Endothelial cell of umbilical vein (primary cell): ENCODE data around the gene SUPT5H. TPM values are rescaled to one million over a fixed set of nuclear protein-coding genes. Genes with fewer than 3 reads are reported as not detected.

Experiments used
- BruUV-seq: library from RNA; stranded (reverse); fragments of 400-500 nt; replicated peaks from 2 replicates; lab custom pipeline; 2021; lab: Mats Ljungman, UMichigan
- CTCF ChIA-PET: fragments of 300-600, 350-600 bp; sonication (Branson Sonifier 250); formaldehyde crosslinking; loops from one replicate; lab custom pipeline; 2021; ENCODE audit warnings: antibody characterized with exemption, inconsistent platforms; lab: Charles Lee
- POLR2A ChIA-PET: fragments of 300-600, 350-600 bp; sonication (Branson Sonifier 250); formaldehyde crosslinking; loops from one replicate; lab custom pipeline; 2021; ENCODE audit warnings: antibody characterized with exemption, inconsistent platforms; lab: Charles Lee
- DNase-seq: peaks from one replicate; pipeline ENCODE4 v3.0.0-alpha.2; 2011; ENCODE audit warnings: low read depth, low spot score
- FAIRE-seq: peaks from 2 replicates; lab custom pipeline; 2011; peaks lifted over from hg19 to GRCh38; lab: Jason Lieb, UNC
- H2AFZ ChIP-seq: 2 replicates; pipeline ENCODE4 v1.6.0; 2012; ENCODE audit warnings: low read depth, low read length, control low read depth, inconsistent platforms
- H3K27ac ChIP-seq: 2 replicates; pipeline ENCODE4 v1.5.1; 2011; ENCODE audit warnings: low read depth, mild to moderate bottlenecking, control low read depth, low read length, moderate library complexity; ENCODE audit not compliant: insufficient read depth
- H3K27me3 ChIP-seq, 2 experiments: 2 replicates each; pipeline versions ENCODE4 v1.6.0 to v1.6.1; 2011; ENCODE audit warnings: low read length in 2 of 2, mixed read lengths in 1 of 2; ENCODE audit not compliant: control insufficient read depth in 2 of 2, insufficient read depth in 2 of 2
- H3K36me3 ChIP-seq, 2 experiments: 2 replicates in 1 of 2; 3 replicates in 1 of 2; pipeline ENCODE4 v1.5.1; 2011; ENCODE audit warnings: low read length in 2 of 2, mild to moderate bottlenecking in 1 of 2, moderate library complexity in 1 of 2; ENCODE audit not compliant: control insufficient read depth in 2 of 2, insufficient read depth in 2 of 2; ENCODE audit errors: extremely low read depth in 1 of 2
- H3K4me1 ChIP-seq: 3 replicates; pipeline ENCODE4 v1.5.1; 2011; ENCODE audit warnings: mild to moderate bottlenecking, low read length; ENCODE audit not compliant: control insufficient read depth, insufficient read depth; ENCODE audit errors: extremely low read depth
- H3K4me2 ChIP-seq: 2 replicates; pipeline ENCODE4 v1.6.1; 2011; ENCODE audit warnings: low read length, control low read depth, mixed read lengths; ENCODE audit not compliant: insufficient read depth
- H3K4me3 ChIP-seq, 3 experiments: fragments of 200-600 bp in 1 of 3; sonication (generic), shearing (Covaris generic) in 1 of 3; replicated peaks in 1 of 3; 2 replicates each; pipeline ENCODE4 v1.5.1; 2011 to 2016; ENCODE audit warnings: control low read depth in 3 of 3, low read length in 3 of 3, mild to moderate bottlenecking in 2 of 3, inconsistent platforms in 1 of 3, low read depth in 1 of 3, moderate library complexity in 1 of 3; ENCODE audit not compliant: insufficient read depth in 1 of 3
- H3K79me2 ChIP-seq: 2 replicates; pipeline ENCODE4 v1.6.0; 2012; ENCODE audit warnings: low read length, inconsistent platforms; ENCODE audit not compliant: control insufficient read depth, insufficient read depth
- H3K9ac ChIP-seq: replicated peaks from 2 replicates; pipeline ENCODE3; 2011; ENCODE audit warnings: low read length, control low read depth; ENCODE audit not compliant: insufficient read depth; ENCODE audit errors: extremely low read depth
- H3K9me1 ChIP-seq: replicated peaks from 3 replicates; pipeline ENCODE4 v1.6.0; 2011; ENCODE audit warnings: mild to moderate bottlenecking, low read length; ENCODE audit not compliant: control insufficient read depth, insufficient read depth; ENCODE audit errors: extremely low read depth
- H3K9me3 ChIP-seq: replicated peaks from 2 replicates; pipeline ENCODE4 v1.5.1; 2012; ENCODE audit warnings: low read length, inconsistent platforms; ENCODE audit not compliant: control insufficient read depth, insufficient read depth
- H4K20me1 ChIP-seq: replicated peaks from 2 replicates; pipeline ENCODE3; 2011; ENCODE audit warnings: mild to moderate bottlenecking, low read length; ENCODE audit not compliant: control insufficient read depth, insufficient read depth; ENCODE audit errors: extremely low read depth
- EZH2 ChIP-seq: IDR thresholded peaks from 2 replicates; pipeline ENCODE4 v1.6.1; 2012; ENCODE audit warnings: borderline replicate concordance, low read depth, mild to moderate bottlenecking, moderate library complexity, low read length, inconsistent platforms; ENCODE audit not compliant: severe bottlenecking
- FOS ChIP-seq: IDR thresholded peaks from 2 replicates; pipeline ENCODE4 v1.6.1; 2011; ENCODE audit warnings: mild to moderate bottlenecking, low read length, moderate library complexity, borderline replicate concordance; ENCODE audit not compliant: insufficient read depth
- GATA2 ChIP-seq: IDR thresholded peaks from 2 replicates; pipeline ENCODE4 v1.7.0; 2011; ENCODE audit warnings: low read depth, mild to moderate bottlenecking, moderate library complexity, mixed read lengths, low read length; ENCODE audit not compliant: insufficient read length, insufficient read depth
- JUN ChIP-seq: IDR thresholded peaks from 2 replicates; pipeline ENCODE4 v1.6.1; 2011; ENCODE audit warnings: borderline replicate concordance, low read depth; ENCODE audit not compliant: insufficient read length, insufficient read depth
- MAX ChIP-seq: IDR thresholded peaks from 2 replicates; pipeline ENCODE4 v1.6.1; 2011; ENCODE audit not compliant: insufficient read depth, insufficient read length
- MYC ChIP-seq: IDR thresholded peaks from one replicate; pipeline ENCODE4 v1.6.1; 2011; ENCODE audit warnings: mild to moderate bottlenecking, low read depth, low read length
- POLR2A ChIP-seq: IDR thresholded peaks from 2 replicates; pipeline ENCODE4 v1.6.1; 2012; ENCODE audit warnings: low read depth, mild to moderate bottlenecking, control low read depth, low read length
- POLR2AphosphoS5 ChIP-seq: IDR thresholded peaks from 2 replicates; pipeline ENCODE4 v1.6.1; 2012; ENCODE audit warnings: low read depth, mild to moderate bottlenecking, control low read depth, low read length, moderate library complexity; ENCODE audit not compliant: insufficient read depth
- dilution Hi-C: fragments of 300-500 bp; cut with MboI; formaldehyde crosslinking; loops from one replicate; pipeline ENCODE4 v1.15.0; 2019; ENCODE audit warnings: low sequenced_read_pairs; ENCODE audit not compliant: extremely low pct_ligation_motif_present
- intact Hi-C: fragments of 100-400 bp; cut with micrococcal nuclease; formaldehyde crosslinking; loops from one replicate; pipeline ENCODE4 v1.10.0; 2022
- polyA plus RNA-seq, 4 experiments: library from polyadenylated mRNA; depleted of rRNA in 3 of 4; stranded (reverse) in 3 of 4; unstranded in 1 of 4; fragments of >200 nt; gene quantifications; 2 replicates each; pipeline versions ENCODE4 v1.2.1 to v1.2.3, GENCODE V29; 2011 to 2012; ENCODE audit warnings: missing spikeins in 1 of 4
- total RNA-seq: library from RNA; stranded (reverse); gene quantifications from 2 replicates; pipeline ENCODE4 v1.2.3, GENCODE V29; 2021
- TF ChIP-seq, protein P1 (sequence below), 2 donors: IDR thresholded peaks; 1 replicate in 1 of 2; 2 replicates in 1 of 2; pipeline ENCODE4 v1.5.1; 2011; ENCODE audit warnings: low read length in 2 of 2, mild to moderate bottlenecking in 2 of 2, moderate library complexity in 2 of 2, control low read depth in 1 of 2, inconsistent platforms in 1 of 2, low read depth in 1 of 2; ENCODE audit not compliant: insufficient read depth in 1 of 2; ENCODE audit errors: extremely low read depth in 1 of 2

Gene SUPT5H
- total and polyA plus RNA-seq, 2 donors (not counting 3 experiments of a cell fraction or from before 2014, with no cell fraction given), result 87.6 to 120 TPM

- dilution Hi-C loops, result no loop called here
- POLR2A ChIA-PET, result no interaction called here
- CTCF ChIA-PET, result interaction anchor here (1.4 kb wide), 1 partner anchor 9 kb away, joined by 3 read pairs; no protein-coding TSS in a partner anchor
- peaks cover 19% of the 10 kb centered on the region for H3K79me2 ChIP-seq
- H3K9me3 ChIP-seq, result no peaks in the 10 kb centered on the region
- no peaks in the 10 kb centered on the region for H4K20me1 ChIP-seq
- H2AFZ ChIP-seq, result no peak overlapping the region
- DNase-seq (no peak), FAIRE-seq (no peak)
- no peak overlapping the region for H3K4me3 ChIP-seq
- BruUV-seq, result no TSS peak
- TF ChIP-seq EZH2 (no peak), MAX (no peak), POLR2A (no peak), POLR2AphosphoS5 (no peak), MYC (no peak), FOS (no peak), GATA2 (no peak), JUN (no peak)
- TF ChIP-seq, protein P1, sequence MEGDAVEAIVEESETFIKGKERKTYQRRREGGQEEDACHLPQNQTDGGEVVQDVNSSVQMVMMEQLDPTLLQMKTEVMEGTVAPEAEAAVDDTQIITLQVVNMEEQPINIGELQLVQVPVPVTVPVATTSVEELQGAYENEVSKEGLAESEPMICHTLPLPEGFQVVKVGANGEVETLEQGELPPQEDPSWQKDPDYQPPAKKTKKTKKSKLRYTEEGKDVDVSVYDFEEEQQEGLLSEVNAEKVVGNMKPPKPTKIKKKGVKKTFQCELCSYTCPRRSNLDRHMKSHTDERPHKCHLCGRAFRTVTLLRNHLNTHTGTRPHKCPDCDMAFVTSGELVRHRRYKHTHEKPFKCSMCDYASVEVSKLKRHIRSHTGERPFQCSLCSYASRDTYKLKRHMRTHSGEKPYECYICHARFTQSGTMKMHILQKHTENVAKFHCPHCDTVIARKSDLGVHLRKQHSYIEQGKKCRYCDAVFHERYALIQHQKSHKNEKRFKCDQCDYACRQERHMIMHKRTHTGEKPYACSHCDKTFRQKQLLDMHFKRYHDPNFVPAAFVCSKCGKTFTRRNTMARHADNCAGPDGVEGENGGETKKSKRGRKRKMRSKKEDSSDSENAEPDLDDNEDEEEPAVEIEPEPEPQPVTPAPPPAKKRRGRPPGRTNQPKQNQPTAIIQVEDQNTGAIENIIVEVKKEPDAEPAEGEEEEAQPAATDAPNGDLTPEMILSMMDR (IDR thresholded peaks at IDR 0.05; ENCODE audit: extremely low read depth in 1 of 2, insufficient read depth in 1 of 2, low read depth in 1 of 2, low read length in 2 of 2), result no peak
- no peak overlapping the region for H3K9ac ChIP-seq
- H3K36me3 ChIP-seq, result peaks cover 5 to 19% of the 10 kb centered on the region in 2 experiments
- H3K27ac ChIP-seq, result no peak overlapping the region
- H3K4me1 ChIP-seq, result peaks cover 16% of the 10 kb centered on the region
- H3K9me1 ChIP-seq, result no peaks in the 10 kb centered on the region
- intact Hi-C loops, result no loop called here
- no peaks in the 10 kb centered on the region for H3K27me3 ChIP-seq
- no peak overlapping the region for H3K4me2 ChIP-seq
Observed at GRCh38 chr19:39483141-39483540, 37.8 kb downstream of the SUPT5H start.
